Liver (tissue), 9 donors: ENCODE data around the gene RBM27. TPM values are rescaled to one million over a fixed set of nuclear protein-coding genes. Genes with fewer than 3 reads are reported as not detected.

ENCODE experiments used
- DNase-seq: peaks from one replicate; pipeline ENCODE4 v3.0.0-alpha.2; 2017; ENCODE audit warnings: low spot score
- H3K27ac ChIP-seq, 2 donors: one replicate each; pipeline ENCODE4 v1.7.0; 2013; ENCODE audit warnings: inconsistent platforms in 2 of 2, low read length in 2 of 2, control low read depth in 1 of 2, low read depth in 1 of 2, mild to moderate bottlenecking in 1 of 2
- H3K27me3 ChIP-seq, 4 donors: one replicate each; pipeline versions ENCODE4 v1.6.1 to v1.7.0; 2013; ENCODE audit warnings: low read length in 3 of 4, inconsistent platforms in 1 of 4, mild to moderate bottlenecking in 1 of 4, moderate library complexity in 1 of 4; ENCODE audit not compliant: control insufficient read depth in 4 of 4, insufficient read depth in 4 of 4
- H3K36me3 ChIP-seq, 4 donors: one replicate each; pipeline versions ENCODE4 v1.6.1 to v1.7.0; 2013; ENCODE audit warnings: low read length in 3 of 4, mild to moderate bottlenecking in 3 of 4, low read depth in 1 of 4, moderate library complexity in 1 of 4; ENCODE audit not compliant: control insufficient read depth in 4 of 4, insufficient read depth in 3 of 4
- H3K4me1 ChIP-seq, 4 donors: one replicate each; pipeline versions ENCODE4 v1.6.1 to v1.7.0; 2013; ENCODE audit warnings: low read length in 3 of 4, mild to moderate bottlenecking in 3 of 4, moderate library complexity in 1 of 4; ENCODE audit not compliant: control insufficient read depth in 4 of 4, insufficient read depth in 4 of 4
- H3K4me3 ChIP-seq, 3 donors: one replicate each; pipeline versions ENCODE4 v1.6.1 to v1.7.0; 2013; ENCODE audit warnings: low read length in 3 of 3, control low read depth in 1 of 3, low read depth in 1 of 3, mild to moderate bottlenecking in 1 of 3
- H3K9ac ChIP-seq, 2 donors: one replicate each; pipeline ENCODE4 v1.7.0; 2013; ENCODE audit warnings: low read length in 2 of 2, mild to moderate bottlenecking in 2 of 2, moderate library complexity in 2 of 2, control low read depth in 1 of 2, low read depth in 1 of 2
- H3K9me3 ChIP-seq, 4 donors: one replicate each; pipeline versions ENCODE4 v1.6.1 to v1.7.0; 2013; ENCODE audit warnings: low read length in 3 of 4; ENCODE audit not compliant: control insufficient read depth in 4 of 4
- ATF3 ChIP-seq: IDR thresholded peaks from 2 replicates; pipeline ENCODE4 v1.6.1; 2016; ENCODE audit warnings: antibody characterized with exemption
- CTCF ChIP-seq: fragments of 150-350 bp; IDR thresholded peaks from 2 replicates; pipeline ENCODE4 v1.5.1; 2017; ENCODE audit warnings: improper control_type of control experiment, low read depth, low read length; ENCODE audit not compliant: missing input control
- EGR1 ChIP-seq, 2 donors: IDR thresholded peaks; 2 replicates each; pipeline ENCODE4 v1.6.1; 2016 to 2018; ENCODE audit warnings: antibody characterized with exemption in 2 of 2, low read depth in 2 of 2
- FOXA1 ChIP-seq: IDR thresholded peaks from 2 replicates; pipeline ENCODE4 v1.6.1; 2016; ENCODE audit warnings: antibody characterized with exemption
- FOXA2 ChIP-seq: IDR thresholded peaks from 2 replicates; pipeline ENCODE4 v1.6.1; 2016; ENCODE audit warnings: antibody characterized with exemption
- GABPA ChIP-seq, 2 donors: IDR thresholded peaks in 1 of 2; conservative IDR thresholded peaks in 1 of 2; 2 replicates each; pipeline ENCODE4 v1.6.1; 2016; ENCODE audit warnings: antibody characterized with exemption in 2 of 2, mild to moderate bottlenecking in 1 of 2, moderate library complexity in 1 of 2
- HNF4A ChIP-seq, 2 donors: conservative IDR thresholded peaks; 2 replicates each; pipeline ENCODE4 v1.6.1; 2016; ENCODE audit warnings: antibody characterized with exemption in 2 of 2, mild to moderate bottlenecking in 2 of 2
- HNF4G ChIP-seq: IDR thresholded peaks from 2 replicates; pipeline ENCODE4 v1.6.1; 2016; ENCODE audit warnings: antibody characterized with exemption
- JUND ChIP-seq, 2 donors: IDR thresholded peaks; 2 replicates each; pipeline ENCODE4 v1.6.1; 2016; ENCODE audit warnings: antibody characterized with exemption in 2 of 2
- MAX ChIP-seq: IDR thresholded peaks from 2 replicates; pipeline ENCODE4 v1.6.1; 2016; ENCODE audit warnings: antibody characterized with exemption
- NR2F2 ChIP-seq: IDR thresholded peaks from 2 replicates; pipeline ENCODE4 v1.6.1; 2016; ENCODE audit warnings: antibody characterized with exemption
- RAD21 ChIP-seq, 2 donors: IDR thresholded peaks; 2 replicates each; pipeline ENCODE4 v1.6.1; 2016; ENCODE audit warnings: antibody characterized with exemption in 2 of 2, mild to moderate bottlenecking in 2 of 2
- REST ChIP-seq: IDR thresholded peaks from 2 replicates; pipeline ENCODE4 v1.6.1; 2016; ENCODE audit warnings: antibody characterized with exemption, mild to moderate bottlenecking
- RXRA ChIP-seq, 2 donors: IDR thresholded peaks; 2 replicates each; pipeline ENCODE4 v1.6.1; 2017 to 2018; ENCODE audit warnings: antibody characterized with exemption in 2 of 2, mild to moderate bottlenecking in 1 of 2
- SP1 ChIP-seq: IDR thresholded peaks from 2 replicates; pipeline ENCODE4 v1.6.1; 2018; ENCODE audit warnings: antibody characterized with exemption, mild to moderate bottlenecking
- TAF1 ChIP-seq: conservative IDR thresholded peaks from 2 replicates; pipeline ENCODE4 v1.6.1; 2016; ENCODE audit warnings: antibody characterized with exemption, mild to moderate bottlenecking
- YY1 ChIP-seq: IDR thresholded peaks from 2 replicates; pipeline ENCODE4 v1.6.1; 2016; ENCODE audit warnings: antibody characterized with exemption, mild to moderate bottlenecking
- ZBTB33 ChIP-seq: IDR thresholded peaks from 2 replicates; pipeline ENCODE4 v1.6.1; 2016; ENCODE audit warnings: antibody characterized with exemption
- WGBS: extraction: QIAGEN DNeasy Blood & Tissue Kit; methylation state at CpG from one replicate; pipeline ENCODE4 v1.1.7; 2013; 5-methylcytosine and 5-hydroxymethylcytosine counted together
- polyA plus RNA-seq, 2 donors: library from polyadenylated mRNA; stranded (reverse) in 1 of 2; unstranded in 1 of 2; fragments of 200-250 nt in 1 of 2; fragments of >200 nt in 1 of 2; fragmentation: Nextera tagmentation in 1 of 2; extraction: Ambion mirVana in 1 of 2; gene quantifications; one replicate each; pipeline versions ENCODE4 v1.2.1 to v1.2.3, GENCODE V29; 2013 to 2015
- total RNA-seq, 2 donors: library from RNA; depleted of rRNA; stranded (reverse); fragments of >200 nt; gene quantifications; one replicate each; pipeline ENCODE4 v1.2.3, GENCODE V29; 2014
- donor health status: healthy.
- donor health status: healthy.
- donor health status: healthy.
- donor health status: healthy.
- donor health status: healthy.

The RBM27 gene
- total and polyA plus RNA-seq, 4 donors = 2.7 to 16.7 (median 9.7) TPM

GRCh38 chr5:146222005-146222404 lies 18.6 kb downstream of the RBM27 start:
- peaks cover 2 to 7% (median 5%) of the 10 kb centered on the region in 4 donors for H3K36me3 ChIP-seq
- no peak overlapping the region for H3K9ac ChIP-seq
- H3K9me3 ChIP-seq = no peaks in the 10 kb centered on the region
- no peaks in the 10 kb centered on the region for H3K4me1 ChIP-seq
- no peak overlapping the region for H3K4me3 ChIP-seq
- H3K27me3 ChIP-seq = no peaks in the 10 kb centered on the region
- no peak overlapping the region for H3K27ac ChIP-seq
- no peak for TF ChIP-seq RXRA (IDR thresholded peaks at IDR 0.05)
- TF ChIP-seq HNF4G = no peak
- no peak for TF ChIP-seq MAX
- no peak for DNase-seq
- WGBS = 91% methylated on average over 1 of the region's 1 CpG

GRCh38 chr5:146223179-146223578 lies 19.8 kb downstream of the RBM27 start:
- TF ChIP-seq YY1 (no peak), ZBTB33 (no peak), SP1 (no peak), ATF3 (no peak), EGR1 (IDR thresholded peaks at IDR 0.05; ENCODE audit: low read depth in 2 of 2) (no peak), REST (no peak), RXRA (IDR thresholded peaks at IDR 0.05) (no peak), GABPA (IDR thresholded peaks at IDR 0.05 in 1 of 2, conservative IDR thresholded peaks at IDR 0.05 in 1 of 2) (no peak), MAX (no peak), HNF4A (conservative IDR thresholded peaks at IDR 0.05) (no peak), RAD21 (IDR thresholded peaks at IDR 0.05) (no peak), FOXA2 (no peak), HNF4G (no peak), TAF1 (no peak), FOXA1 (no peak), NR2F2 (no peak), JUND (IDR thresholded peaks at IDR 0.05) (no peak), CTCF (no peak)
- no peak for DNase-seq
- no peaks in the 10 kb centered on the region for H3K9me3 ChIP-seq
- WGBS = 99% methylated on average over 1 of the region's 1 CpG
- H3K9ac ChIP-seq = no peak overlapping the region
- no peaks in the 10 kb centered on the region for H3K27me3 ChIP-seq
- H3K4me3 ChIP-seq = no peak overlapping the region
- H3K36me3 ChIP-seq = peaks cover 2 to 7% (median 6%) of the 10 kb centered on the region in 4 donors
- H3K4me1 ChIP-seq = no peaks in the 10 kb centered on the region
- H3K27ac ChIP-seq = no peak overlapping the region
